Endometrial microvascular endothelial cells (primary cell): ENCODE data around the gene MC4R. TPM values are rescaled to one million over a fixed set of nuclear protein-coding genes. Genes with fewer than 3 reads are reported as not detected.
"Not testable (repeated sequence)": the region's sequence is repeated elsewhere in the genome, so short reads cannot be mapped to it uniquely, and the experiment has no call there.

ENCODE experiments used
- in situ Hi-C: cut with HindIII; loops from 2 replicates; pipeline ENCODE4 v1.10.0; 2017; ENCODE audit warnings: low sequenced_read_pairs, low pct_unique_long_range_greater_than_20kb; ENCODE audit errors: inconsistent ontology term
- total RNA-seq: library from RNA; depleted of rRNA; stranded (reverse); fragments of >200 nt; gene quantifications from one replicate; pipeline ENCODE4 v1.2.3, GENCODE V29; 2015; ENCODE audit errors: inconsistent ontology term

Gene MC4R
- total RNA-seq = not detected

- in situ Hi-C loops = no loop called here
These were observed at the start of gene MC4R for GRCh38 chr18:60372596-60372995. TSS of gene MC4R (minus strand) at chr18:60372775. CDS start at chr18:60372349, 426 bp downstream.

GRCh38 chr18:60422306-60422705 is 49.7 kb upstream of the MC4R start:
- in situ Hi-C loops = not testable (repeated sequence)

- in situ Hi-C loops = no loop called here
These were observed 49.0 kb upstream of the MC4R start for GRCh38 chr18:60421356-60422118.

GRCh38 chr18:60417946-60418345 is 45.4 kb upstream of the MC4R start:
- in situ Hi-C loops = no loop called here

- in situ Hi-C loops = no loop called here
These were observed 41.5 kb upstream of the MC4R start for GRCh38 chr18:60413944-60414547.

GRCh38 chr18:60411715-60412114 is 39.1 kb upstream of the MC4R start:
- in situ Hi-C loops = no loop called here

- in situ Hi-C loops = no loop called here
These were observed 34.1 kb upstream of the MC4R start for GRCh38 chr18:60406721-60407120.

GRCh38 chr18:60404486-60405085 is 32.0 kb upstream of the MC4R start:
- in situ Hi-C loops = no loop called here

GRCh38 chr18:60401346-60401745 is 28.8 kb upstream of the MC4R start:
- in situ Hi-C loops = no loop called here

- in situ Hi-C loops = no loop called here
These were observed 19.1 kb upstream of the MC4R start for GRCh38 chr18:60391571-60392226.

GRCh38 chr18:60389314-60389713 is 16.7 kb upstream of the MC4R start:
- in situ Hi-C loops = no loop called here

GRCh38 chr18:60385693-60386092 is 13.1 kb upstream of the MC4R start:
- in situ Hi-C loops = no loop called here

- in situ Hi-C loops = no loop called here
These were observed 11.3 kb upstream of the MC4R start for GRCh38 chr18:60383893-60384292.

GRCh38 chr18:60377778-60378469 is 5.3 kb upstream of the MC4R start:
- in situ Hi-C loops = no loop called here

GRCh38 chr18:60372132-60372531 is 443 bp downstream of the MC4R start:
- in situ Hi-C loops = no loop called here

GRCh38 chr18:60358516-60358915 is 14.1 kb downstream of the MC4R start:
- in situ Hi-C loops = no loop called here

GRCh38 chr18:60350941-60351340 is 21.6 kb downstream of the MC4R start:
- in situ Hi-C loops = no loop called here

- in situ Hi-C loops = no loop called here
These were observed 22.4 kb downstream of the MC4R start for GRCh38 chr18:60350150-60350549.

- in situ Hi-C loops = no loop called here
These were observed 25.0 kb downstream of the MC4R start for GRCh38 chr18:60347526-60348045.
